ENCODE results near the gene RALB. TPM values are rescaled to one million over a fixed set of nuclear protein-coding genes. Genes with fewer than 3 reads are reported as not detected.

Gene RALB
- total and polyA plus RNA-seq, 2 of the 4 experiments (the other 2 are of a cell fraction): 53.6 to 54.7 TPM

- dilution Hi-C loops (cut with HindIII; ENCODE audit: low sequenced_read_pairs, unreplicated experiment) (no loop called here), intact Hi-C loops (cut with micrococcal nuclease) (no loop called here)
- CTCF ChIA-PET: no interaction called here
These were observed 16.3 kb upstream of the RALB start for GRCh38 chr2:120236316-120236715.

More at GRCh38 chr2:120236316-120236715, 16.3 kb upstream of the RALB start:
- H3K36me3 ChIP-seq (ENCODE audit: control insufficient read depth, insufficient read depth, low read length): no peaks in the 10 kb centered on the region
- H4K8ac ChIP-seq (ENCODE audit: low read depth in 2 of 2, low read length in 2 of 2): no peak overlapping the region
- no peak overlapping the region for H2AK9ac ChIP-seq (replicated peaks; ENCODE audit: low read depth, low read length, poor library complexity)
- ATAC-seq (ENCODE audit: low read depth) (no peak), DNase-seq (no peak)
- no peak overlapping the region for H2AFZ ChIP-seq (replicated peaks; ENCODE audit: low read length, poor library complexity)
- H3K9me1 ChIP-seq (ENCODE audit: insufficient read depth, low read length): peaks cover 15% of the 10 kb centered on the region
- H3K56ac ChIP-seq (ENCODE audit: extremely low read depth, insufficient read depth, low read length): no peak overlapping the region
- 94% methylated on average over 7 of the region's 10 CpGs; no CpG with 5 or more reads in 1 of the 2 experiments for WGBS, 2 experiments (ENCODE audit: extremely low coverage in 2 of 2, insufficient read length in 1 of 2)
- no peaks in the 10 kb centered on the region for H3K27me3 ChIP-seq (ENCODE audit: control insufficient read depth, insufficient read depth, low read length)
- no TSS peak for BruUV-seq (replicated peaks)
- H3K23ac ChIP-seq (ENCODE audit: low read depth, low read length): no peak overlapping the region
- no peak overlapping the region for H4K5ac ChIP-seq (ENCODE audit: low read depth, low read length)
- no peak overlapping the region for H2AK5ac ChIP-seq (ENCODE audit: low read depth, low read length)
- H4K91ac ChIP-seq (ENCODE audit: insufficient read depth, low read depth, low read length): no peak overlapping the region
- H3K4me1 ChIP-seq (ENCODE audit: control insufficient read depth, insufficient read depth, low read length): peaks cover 20% of the 10 kb centered on the region
- H3K9me3 ChIP-seq (ENCODE audit: control insufficient read depth, insufficient read depth, low read length): no peaks in the 10 kb centered on the region
- no peak overlapping the region for H2BK15ac ChIP-seq (ENCODE audit: low read depth, low read length)
- TF ChIP-seq MAFK (IDR thresholded peaks at IDR 0.05; ENCODE audit: low read depth, low read length): no peak
- TF ChIP-seq CTCF (conservative IDR thresholded peaks at IDR 0.05; ENCODE audit: low read depth, low read length): no peak
- H2BK5ac ChIP-seq (ENCODE audit: low read depth, low read length, poor library complexity, severe bottlenecking): no peak overlapping the region
- H4K20me1 ChIP-seq (ENCODE audit: insufficient read depth, low read length): no peaks in the 10 kb centered on the region; the same call in 1 of the 2 replicates
- no peak overlapping the region for H3K27ac ChIP-seq (ENCODE audit: insufficient read depth, low read length)
- H2BK120ac ChIP-seq (ENCODE audit: low read depth, low read length): no peak overlapping the region
- H3K9ac ChIP-seq (ENCODE audit: low read depth, low read length): no peak overlapping the region
- in situ Hi-C loops (cut with MboI; ENCODE audit: low sequenced_read_pairs): loop anchor here (25.0 kb wide), 1 partner anchor 999 kb away; no protein-coding TSS in a partner anchor
- no peak overlapping the region for H3K4me2 ChIP-seq (ENCODE audit: low read depth, low read length)
- H3K79me1 ChIP-seq (ENCODE audit: low read depth in 1 of 2, low read length in 2 of 2): peaks cover 0 to 7% of the 10 kb centered on the region in 2 experiments; a peak in 1 of 4 replicates
- no peak overlapping the region for H3K18ac ChIP-seq (ENCODE audit: low read depth, low read length)
- H3K4ac ChIP-seq (ENCODE audit: low read depth, low read length): no peak overlapping the region
- no peak overlapping the region for H3K4me3 ChIP-seq (ENCODE audit: insufficient read depth, low read depth, low read length)
- no peak overlapping the region for H3K14ac ChIP-seq (replicated peaks; ENCODE audit: low read depth, low read length)
- no peak overlapping the region for H2BK20ac ChIP-seq (ENCODE audit: low read depth, low read length)
- POLR2A ChIA-PET (ENCODE audit: unreplicated experiment): no interaction called here
